NCI-H146 (cell line): ENCODE data around the gene DCST1.

Experiments
- DNase-seq: peaks from one replicate; lab custom pipeline; 2025; lab: John Stamatoyannopoulos, UW

Gene DCST1

DNA sequence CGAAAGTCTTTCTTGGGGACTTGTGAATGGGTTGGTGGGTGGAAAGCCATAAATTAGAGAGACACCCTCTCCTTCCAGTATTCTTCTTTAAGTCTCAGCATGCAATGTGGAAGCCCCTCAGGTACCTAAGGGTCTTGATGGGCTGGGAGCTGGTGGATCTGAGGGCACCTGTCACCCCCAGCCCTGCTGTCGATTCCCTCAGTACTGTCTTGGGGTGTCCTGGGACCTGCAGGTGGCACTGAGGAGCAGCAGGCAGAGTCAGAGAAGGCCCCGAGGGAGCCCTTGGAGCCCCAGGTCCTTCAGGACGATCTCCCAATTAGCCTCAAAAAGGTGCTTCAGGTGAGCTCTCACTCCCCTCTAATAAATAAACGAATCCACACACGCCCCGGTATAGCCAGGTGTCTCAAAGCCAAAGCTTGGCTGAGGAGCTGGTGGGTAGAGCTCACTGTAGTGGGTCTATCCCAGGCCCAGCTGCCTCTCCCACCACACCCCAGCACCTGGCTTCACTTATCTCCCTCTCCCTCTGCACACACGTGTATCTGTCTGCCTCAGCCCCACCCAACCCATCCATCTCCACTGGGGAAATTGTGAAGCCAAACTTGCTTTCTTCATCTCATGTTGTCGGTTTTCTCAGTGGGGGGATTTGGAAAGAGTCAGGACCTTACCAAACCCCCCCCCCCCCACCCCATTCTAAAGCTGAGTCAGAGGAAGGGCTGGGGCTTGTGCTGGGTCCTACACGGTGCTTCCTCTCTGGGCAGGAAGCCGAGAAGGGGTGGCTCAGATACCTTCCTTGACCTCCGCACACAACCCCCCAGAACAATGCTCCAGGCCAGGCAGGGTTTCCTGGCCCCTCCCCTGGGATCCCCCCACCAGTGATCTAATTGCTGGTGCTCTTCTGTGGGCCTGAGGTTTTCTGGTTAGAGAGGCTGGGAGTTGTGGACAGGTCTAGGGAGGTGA is 19.1 kb downstream of the DCST1 start:
- DNase-seq: peak; percentile 38

DNA sequence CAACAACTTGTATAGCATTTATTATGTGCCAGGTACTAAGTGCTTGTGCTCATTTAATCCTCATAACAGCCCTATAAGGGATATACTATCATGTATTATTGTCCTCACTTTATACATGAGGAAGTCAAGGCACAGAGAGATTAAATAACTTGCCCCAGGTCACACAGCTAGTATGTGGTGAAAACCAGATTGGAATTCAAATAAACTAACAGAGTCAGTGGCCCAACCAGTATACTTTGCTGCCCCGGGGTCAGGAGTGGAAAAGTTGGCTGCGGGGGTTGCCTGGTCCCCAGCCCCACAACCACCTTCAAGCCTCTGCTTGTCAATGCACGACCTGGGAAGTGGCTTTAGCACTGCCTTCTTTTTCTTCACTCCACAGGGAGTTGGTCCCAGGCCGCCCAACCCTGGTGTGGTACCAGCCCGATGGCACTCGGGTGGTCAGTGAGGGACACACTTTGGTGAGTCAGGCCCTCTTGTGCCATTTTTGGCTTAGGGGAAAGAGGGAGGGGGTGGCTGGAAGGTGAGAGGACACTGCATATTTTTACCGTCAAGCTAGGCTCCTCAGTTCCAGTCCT is 20.0 kb downstream of the DCST1 start:
- no peak for DNase-seq

DNA sequence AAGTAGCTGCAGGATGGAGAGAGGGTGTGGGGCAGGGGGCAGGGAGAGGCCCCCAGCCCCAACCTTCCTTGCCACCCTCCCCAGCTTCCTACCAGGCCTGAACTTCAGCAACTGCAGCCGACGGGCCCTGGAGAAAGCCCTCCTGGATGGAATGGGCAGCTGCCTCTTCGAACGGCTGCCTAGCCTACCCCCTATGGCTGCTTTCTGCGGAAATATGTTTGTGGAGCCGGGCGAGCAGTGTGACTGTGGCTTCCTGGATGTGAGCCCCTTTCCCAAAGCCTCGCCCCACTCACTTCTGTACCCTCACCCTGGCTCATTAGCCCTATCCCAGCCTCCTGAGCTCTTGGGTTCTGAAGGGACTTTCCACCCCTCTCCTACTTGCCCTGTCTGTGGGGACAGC is 23.5 kb downstream of the DCST1 start:
- no peak for DNase-seq

DNA sequence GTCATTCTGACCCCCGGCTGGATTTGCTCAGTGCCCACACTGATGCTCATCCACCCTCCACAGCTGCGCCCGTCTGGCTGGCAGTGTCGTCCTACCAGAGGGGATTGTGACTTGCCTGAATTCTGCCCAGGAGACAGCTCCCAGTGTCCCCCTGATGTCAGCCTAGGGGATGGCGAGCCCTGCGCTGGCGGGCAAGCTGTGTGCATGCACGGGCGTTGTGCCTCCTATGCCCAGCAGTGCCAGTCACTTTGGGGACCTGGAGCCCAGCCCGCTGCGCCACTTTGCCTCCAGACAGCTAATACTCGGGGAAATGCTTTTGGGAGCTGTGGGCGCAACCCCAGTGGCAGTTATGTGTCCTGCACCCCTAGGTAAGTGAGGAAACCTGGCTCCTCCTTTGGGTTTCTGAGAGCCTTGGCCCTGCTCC is 24.2 kb downstream of the DCST1 start:
- no peak for DNase-seq

DNA sequence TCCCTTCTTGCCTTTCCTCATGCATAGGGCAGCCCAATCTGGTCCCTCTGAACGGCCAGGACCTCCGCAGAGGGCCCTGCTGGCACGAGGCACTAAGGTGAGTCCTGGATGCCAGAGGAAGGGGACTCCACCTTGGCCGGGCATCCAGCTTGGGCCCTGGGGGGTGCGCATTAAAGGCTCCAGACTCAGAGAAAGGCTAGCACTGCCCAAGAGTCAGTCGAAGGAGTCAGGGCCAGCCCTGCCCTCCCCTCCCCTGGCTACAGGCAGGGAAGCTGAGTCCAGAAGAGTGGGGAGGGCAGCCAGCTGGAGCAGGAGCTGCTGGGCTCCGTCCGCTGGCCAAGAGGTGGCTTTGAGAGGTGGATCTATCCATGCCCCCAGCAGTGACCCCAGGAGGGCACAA is 27.1 kb downstream of the DCST1 start:
- DNase-seq: no peak

DNA sequence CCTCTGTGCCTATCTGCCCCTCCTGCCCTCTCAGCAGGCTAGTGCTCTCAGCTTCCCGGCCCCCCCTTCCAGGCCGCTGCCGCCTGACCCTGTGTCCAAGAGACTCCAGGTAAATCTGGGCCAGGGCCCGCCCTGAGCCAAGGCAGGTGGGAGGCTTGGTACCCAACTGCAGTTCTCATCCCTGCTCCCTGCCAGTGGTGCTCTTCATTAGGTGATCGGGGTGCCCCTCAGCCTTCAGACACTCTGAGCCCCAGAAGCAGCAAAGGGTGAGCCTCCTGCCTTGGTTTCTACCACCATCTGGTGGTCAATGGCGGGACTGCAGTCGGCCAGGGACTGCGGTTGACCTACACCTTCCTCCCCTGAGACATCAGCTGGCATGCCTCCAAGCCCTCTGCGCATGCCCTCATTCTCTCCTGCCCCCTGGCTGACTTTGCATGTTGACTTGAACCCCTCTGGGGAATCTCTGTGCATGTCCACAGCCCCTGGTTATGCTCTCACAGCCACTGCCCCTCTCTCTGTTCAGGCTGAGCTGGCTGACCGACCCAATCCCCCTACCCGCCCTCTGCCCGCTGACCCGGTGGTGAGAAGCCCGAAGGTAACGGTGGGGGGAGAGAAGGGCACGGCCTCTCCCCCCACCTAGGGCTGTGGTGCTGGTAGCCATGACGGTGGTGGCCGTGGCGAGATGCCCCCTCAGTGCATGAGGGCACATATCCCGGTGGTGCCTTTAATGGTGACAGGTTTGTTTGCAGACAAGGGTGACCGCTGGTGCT is 27.9 kb downstream of the DCST1 start:
- DNase-seq: peak; percentile 66

DNA sequence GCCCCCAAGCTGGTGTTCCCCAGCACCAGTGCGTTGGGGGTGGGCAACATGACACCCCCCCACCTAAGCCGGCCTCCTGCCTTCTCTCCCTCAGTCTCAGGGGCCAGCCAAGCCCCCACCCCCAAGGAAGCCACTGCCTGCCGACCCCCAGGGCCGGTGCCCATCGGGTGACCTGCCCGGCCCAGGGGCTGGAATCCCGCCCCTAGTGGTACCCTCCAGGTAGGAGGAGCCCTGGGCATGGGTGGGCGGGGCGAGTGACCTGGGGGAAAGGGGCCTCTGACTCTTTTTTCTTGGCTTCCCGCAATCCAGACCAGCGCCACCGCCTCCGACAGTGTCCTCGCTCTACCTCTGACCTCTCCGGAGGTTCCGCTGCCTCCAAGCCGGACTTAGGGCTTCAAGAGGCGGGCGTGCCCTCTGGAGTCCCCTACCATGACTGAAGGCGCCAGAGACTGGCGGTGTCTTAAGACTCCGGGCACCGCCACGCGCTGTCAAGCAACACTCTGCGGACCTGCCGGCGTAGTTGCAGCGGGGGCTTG is 28.6 kb downstream of the DCST1 start:
- no peak for DNase-seq

DNA sequence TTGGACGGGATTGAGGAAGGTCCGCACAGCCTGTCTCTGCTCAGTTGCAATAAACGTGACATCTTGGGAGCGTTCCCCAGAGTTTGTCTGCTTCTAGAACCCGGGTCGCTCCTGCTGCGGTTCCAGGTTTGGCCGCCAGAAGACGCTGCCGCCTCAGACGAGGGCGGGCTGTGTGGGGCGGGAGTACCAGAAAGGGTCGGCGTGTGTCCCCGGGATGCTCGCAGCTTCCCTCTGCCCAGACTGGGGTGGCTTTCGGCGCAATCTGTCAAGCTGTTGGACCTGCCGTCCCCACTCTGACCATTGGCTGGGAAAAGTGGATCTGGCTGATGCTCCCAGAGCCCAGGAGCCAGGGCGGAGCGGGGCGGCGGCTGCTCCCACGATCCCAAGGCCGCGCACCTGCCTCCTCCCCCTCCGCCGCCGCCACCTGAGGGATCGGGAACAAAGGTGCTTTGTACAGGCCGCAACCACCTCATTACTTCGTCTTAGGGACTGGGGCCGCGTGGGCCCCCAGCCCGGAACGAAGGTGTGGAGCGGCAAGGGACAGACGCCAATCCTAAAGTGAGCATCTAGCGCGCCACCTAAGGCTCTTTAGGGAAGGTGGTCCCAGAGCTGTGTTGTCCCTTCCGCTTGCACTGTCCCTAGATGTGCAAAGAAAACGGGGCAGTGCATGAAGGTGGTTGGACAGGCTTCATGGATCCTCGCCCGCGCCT is 29.2 kb downstream of the DCST1 start:
- peak; percentile 17 for DNase-seq

DNA sequence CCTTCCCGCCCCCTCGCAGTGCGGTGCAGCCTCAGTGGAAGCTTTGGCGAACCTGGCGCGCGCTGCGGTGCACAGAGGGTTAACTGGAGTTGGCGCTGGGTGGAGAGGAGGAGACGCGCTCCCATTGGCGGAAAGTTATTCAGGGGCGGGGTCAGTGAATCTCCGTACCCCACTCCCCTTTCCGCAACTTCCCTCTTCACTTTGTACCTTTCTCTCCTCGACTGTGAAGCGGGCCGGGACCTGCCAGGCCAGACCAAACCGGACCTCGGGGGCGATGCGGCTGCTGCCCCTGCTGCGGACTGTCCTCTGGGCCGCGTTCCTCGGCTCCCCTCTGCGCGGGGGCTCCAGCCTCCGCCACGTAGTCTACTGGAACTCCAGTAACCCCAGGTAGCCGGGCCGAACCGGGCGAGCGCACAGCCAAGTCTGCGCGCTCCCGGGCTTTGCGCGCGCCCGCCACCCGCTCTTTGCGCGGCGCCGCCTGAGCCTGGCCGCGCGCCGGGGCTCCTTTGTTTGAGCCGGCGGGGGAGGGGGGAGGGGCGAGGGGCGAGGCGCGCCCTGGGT is 30.0 kb downstream of the DCST1 start, which contains the start of gene EFNA4:
EFNA4 (plus strand) TSS at position 191 of the 561 bp plus-strand sequence; CDS start at position 275, 84 bp downstream.
- peak; percentile 30 for DNase-seq

DNA sequence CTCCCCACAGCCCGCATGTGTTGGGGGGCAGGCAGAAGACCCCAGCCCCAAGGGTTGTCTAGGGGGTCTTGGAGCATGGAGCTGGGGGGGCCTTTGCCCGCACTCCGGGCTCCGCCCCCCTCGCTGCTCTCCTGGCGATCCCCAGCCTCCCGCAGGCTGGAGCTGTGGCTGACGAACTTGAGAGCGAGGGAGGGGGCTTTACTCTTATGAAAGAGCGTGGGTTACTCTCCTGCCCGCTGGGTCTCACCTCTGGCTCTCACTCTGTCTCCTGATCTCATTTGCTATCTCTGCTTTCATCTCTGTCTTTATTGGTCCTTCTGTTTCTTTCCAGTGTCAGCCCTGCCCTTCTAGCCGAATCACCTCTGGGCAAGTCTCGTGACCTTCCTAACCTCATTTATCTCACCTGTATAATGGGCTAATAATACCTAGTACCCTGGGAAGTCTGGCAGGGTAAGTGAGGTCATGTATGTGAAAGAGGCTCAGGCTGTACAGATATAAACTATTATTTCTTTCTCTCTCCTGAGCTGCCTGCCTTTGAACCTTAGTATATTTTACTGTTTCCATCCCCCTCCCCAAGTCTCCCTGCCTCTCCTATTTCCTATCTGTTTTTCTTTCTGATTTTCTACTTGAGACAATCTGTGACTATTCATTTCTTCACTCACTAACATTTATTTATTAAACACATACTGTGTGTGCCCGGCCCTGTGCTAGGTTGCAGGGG is 30.6 kb downstream of the DCST1 start:
- peak; percentile 15 for DNase-seq

DNA sequence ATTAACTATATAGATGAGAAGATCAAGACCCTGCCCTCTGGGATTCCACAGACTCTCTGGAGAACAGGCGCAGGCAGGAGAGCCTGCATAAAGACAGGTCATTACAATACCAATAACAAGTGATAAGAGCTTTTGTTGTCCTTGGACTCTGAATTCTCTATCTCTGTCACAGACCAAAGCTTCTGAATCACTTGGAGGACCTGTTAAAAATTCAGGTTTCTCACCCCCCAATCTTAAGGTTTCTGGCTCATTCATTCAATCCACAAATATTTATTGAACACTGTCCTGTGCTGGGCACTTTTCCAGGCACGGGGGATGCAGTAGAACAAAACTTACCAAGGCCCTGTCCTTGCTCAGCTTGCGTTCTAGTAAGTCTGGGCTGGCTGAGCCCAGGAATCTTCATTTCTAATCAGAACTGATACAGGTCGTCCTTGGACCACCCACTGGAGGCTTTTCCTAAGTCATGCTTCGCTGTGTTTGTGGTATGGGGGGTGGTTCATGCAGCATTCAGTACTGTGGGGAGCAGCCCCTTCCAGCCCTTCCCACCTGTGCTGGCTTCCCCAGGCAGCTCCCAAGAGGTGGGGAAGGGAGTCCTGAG is 31.3 kb downstream of the DCST1 start:
- no peak for DNase-seq

DNA sequence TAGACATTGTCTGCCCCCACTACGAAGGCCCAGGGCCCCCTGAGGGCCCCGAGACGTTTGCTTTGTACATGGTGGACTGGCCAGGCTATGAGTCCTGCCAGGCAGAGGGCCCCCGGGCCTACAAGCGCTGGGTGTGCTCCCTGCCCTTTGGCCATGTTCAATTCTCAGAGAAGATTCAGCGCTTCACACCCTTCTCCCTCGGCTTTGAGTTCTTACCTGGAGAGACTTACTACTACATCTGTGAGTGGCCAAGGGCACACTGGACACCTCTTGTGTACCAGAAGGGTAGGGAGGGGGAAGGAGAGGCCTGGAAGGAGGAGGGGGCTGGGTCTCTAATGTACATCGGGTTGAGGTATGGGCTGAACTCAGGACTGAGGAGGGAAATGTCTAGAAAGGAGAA is 33.2 kb downstream of the DCST1 start:
- DNase-seq: no peak

DNA sequence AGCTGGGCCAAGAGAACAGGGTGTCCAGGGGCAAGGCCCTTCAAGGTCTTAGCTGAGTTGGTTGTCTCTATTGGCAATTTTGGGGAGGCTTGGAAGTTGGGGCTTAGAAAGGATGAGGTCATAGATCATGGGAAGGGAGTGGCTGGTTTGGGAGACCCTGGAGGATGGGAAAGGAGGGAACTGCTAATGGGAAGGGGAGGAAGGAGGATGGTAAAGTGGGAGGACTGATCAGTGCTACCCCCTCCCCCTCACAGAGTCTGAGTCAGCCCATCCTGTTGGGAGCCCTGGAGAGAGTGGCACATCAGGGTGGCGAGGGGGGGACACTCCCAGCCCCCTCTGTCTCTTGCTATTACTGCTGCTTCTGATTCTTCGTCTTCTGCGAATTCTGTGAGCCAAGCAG is 35.0 kb downstream of the DCST1 start:
- DNase-seq: no peak

DNA sequence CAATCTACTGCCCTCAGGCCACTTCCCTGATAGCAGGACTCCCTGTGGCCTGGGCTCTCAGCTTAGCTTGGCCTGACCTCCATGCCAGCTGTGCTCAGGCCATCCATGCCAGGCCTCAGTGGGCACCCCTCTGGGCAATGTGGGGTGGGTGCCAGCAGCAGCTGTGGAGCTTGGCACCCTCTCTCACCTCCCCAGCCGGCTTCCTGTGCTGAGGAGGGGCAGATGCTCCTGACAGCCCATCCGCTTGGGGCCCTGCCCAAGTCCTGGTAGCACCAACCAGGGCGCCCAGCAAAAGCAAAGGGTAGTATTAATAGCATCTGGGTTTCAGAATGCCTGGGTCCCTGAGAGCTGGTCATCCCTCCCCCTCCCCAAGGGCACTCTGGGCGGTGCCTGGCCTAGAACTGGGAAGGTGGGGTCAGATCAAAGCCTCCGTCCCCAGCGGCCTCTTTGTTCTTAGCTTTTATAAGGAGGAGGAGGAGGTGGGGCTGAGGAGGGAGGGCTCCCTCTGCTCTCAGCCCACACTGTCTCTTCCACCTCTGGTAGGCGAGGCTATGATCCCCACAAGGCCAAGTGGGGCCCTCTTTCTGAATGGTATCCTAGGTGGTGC is 36.0 kb downstream of the DCST1 start:
- peak; percentile 76 for DNase-seq

DNA sequence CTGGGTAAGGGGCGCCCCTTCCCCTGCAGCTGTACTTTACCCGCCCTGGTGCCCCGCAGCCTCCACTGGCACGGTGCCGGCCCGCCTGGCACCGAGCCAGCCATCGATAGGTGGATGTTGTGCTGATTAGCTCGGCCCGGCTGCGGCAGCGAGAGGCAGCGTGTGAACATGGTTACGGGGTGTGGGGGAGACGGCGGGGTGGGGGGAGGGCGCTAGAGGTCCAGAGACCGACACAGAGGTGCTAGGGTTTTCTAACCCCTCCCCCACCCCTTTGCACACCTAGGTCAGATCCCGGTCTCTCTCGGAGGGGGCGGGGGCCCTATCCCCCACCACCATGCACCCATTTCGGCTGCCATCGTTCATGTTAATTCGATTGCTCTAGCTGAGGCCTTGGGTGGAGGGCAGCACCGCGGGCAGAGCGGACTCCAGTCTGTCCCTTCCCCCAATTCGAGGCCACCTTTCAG is 36.6 kb downstream of the DCST1 start:
- DNase-seq: peak; percentile 76

DNA sequence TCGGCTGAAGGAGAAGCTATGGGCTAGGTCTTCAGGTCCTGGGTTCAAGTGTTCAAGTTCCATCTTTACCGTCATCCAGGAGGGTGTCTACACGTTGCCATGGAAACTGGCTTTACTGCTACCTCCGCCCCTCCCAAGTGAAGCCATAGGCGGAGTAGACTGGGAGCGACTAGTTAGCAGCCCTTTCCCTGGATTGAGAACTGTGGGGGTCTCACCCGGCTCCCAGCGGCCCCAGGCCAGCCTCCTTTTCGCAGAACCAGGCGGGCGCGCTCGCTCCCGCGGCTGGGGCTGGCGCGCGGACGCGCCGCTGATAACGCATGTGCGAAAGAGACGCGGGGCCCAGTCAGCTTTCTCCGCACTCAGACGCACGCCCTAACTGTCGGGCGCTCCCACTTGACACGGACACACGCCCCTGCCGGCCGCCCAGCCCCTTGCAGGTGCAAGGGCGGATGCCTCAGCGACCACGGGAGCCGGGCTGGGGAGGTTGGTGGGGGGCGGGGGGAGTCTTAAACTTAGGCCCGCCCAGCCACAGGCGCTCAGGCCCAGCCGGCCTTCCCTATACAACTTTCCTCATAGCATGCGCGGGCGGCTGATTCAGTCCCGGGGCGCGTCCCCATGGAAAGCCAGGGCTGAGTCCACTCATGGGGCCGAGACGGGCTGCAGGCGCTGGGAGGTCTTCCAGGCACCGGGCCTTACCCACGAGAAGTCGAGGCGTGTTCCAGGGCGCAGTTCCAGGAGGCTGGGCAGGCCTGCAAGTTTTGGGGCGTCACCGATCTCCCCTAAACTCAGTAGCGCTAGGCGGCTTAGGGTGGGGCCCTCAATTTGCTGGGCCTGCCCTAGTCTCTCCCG is 37.3 kb downstream of the DCST1 start:
- peak; percentile 86 for DNase-seq

DNA sequence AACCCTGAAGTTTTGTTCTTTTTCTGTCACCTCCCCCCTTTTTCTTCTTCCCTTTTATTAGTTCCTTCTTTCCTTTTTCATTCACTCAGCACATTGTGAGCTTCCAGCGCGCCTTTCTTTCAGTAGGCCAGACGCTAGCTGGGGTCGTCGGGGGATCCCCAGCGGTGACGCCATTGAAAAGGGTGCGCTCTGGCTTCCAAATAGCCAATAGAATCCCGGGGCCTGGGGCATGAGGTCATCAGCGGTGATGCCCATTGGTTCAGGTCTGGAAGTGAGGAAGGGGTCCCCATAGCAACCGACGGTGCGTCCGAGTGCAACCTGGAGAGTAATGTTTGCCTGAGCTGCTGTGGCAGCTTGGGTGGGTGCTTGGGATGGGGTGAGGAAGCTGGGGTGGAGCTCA is 38.1 kb downstream of the DCST1 start:
- DNase-seq: peak; percentile 58

DNA sequence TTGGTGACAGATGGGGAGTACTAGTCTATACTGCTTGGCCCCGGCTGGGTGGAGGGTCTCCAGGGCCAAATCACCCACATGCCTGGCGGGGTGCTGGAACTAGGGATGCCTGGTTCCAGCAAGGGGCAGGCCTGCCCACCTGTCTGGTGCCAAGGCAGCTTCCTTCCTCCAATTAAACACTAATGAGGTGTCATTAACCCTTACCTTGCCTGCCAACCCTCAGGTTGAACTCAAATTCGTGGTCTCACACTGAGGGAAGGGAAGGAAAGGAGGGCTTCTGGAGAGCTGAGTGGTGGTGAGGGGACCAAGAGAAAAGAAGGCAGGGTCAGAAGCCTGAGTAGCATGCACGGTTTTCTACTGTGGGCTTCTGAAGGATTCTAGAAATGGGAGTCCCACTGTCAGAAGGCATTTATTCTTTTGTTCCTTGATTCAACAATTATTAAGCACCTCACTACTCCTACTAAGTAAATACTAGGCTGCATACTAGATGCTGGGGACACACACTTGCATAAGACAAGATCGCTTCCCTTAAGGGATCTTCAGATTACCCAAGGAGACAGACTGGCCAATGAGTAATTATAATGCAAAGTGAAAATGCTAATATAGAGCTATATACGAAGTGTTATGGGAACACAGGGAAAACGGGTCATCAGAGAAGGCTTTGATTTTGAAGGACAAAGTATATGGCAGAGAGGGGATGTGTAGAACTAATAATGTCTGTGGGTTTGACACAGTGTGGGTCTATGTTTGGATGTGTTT is 39.1 kb downstream of the DCST1 start:
- no peak for DNase-seq
